HFF-Myc (cell line): ENCODE data around the gene TBRG4.
"Not testable (repeated sequence)": the region's sequence is repeated elsewhere in the genome, so short reads cannot be mapped to it uniquely, and the experiment has no call there.

Experiments used
- DNase-seq: peaks from one replicate; pipeline ENCODE4 v3.0.0-alpha.2; 2011; ENCODE audit warnings: low read depth; ENCODE audit errors: extremely low read depth
- H3K4me3 ChIP-seq: replicated peaks from 2 replicates; pipeline ENCODE4 v1.5.1; 2011; ENCODE audit warnings: low read depth, mild to moderate bottlenecking, control low read depth, low read length
- CTCF ChIP-seq: IDR thresholded peaks from 2 replicates; pipeline ENCODE4 v1.5.1; 2012; ENCODE audit warnings: mild to moderate bottlenecking, low read depth, low read length, control low read depth; ENCODE audit errors: missing control alignments

The TBRG4 gene

GRCh38 chr7:45157286-45157652 is 45.8 kb upstream of the TBRG4 start:
- no peak for DNase-seq
- no peak for TF ChIP-seq CTCF
- H3K4me3 ChIP-seq: no peak overlapping the region

GRCh38 chr7:45156516-45157272 is 45.2 kb upstream of the TBRG4 start:
- no peak overlapping the region for H3K4me3 ChIP-seq
- no peak for DNase-seq
- TF ChIP-seq CTCF: no peak

GRCh38 chr7:45155941-45156340 is 44.4 kb upstream of the TBRG4 start:
- TF ChIP-seq CTCF: no peak
- H3K4me3 ChIP-seq: no peak overlapping the region

GRCh38 chr7:45155357-45155900 is 43.9 kb upstream of the TBRG4 start:
- DNase-seq: no peak
- no peak overlapping the region for H3K4me3 ChIP-seq
- no peak for TF ChIP-seq CTCF

More at GRCh38 chr7:45155941-45156340, 44.4 kb upstream of the TBRG4 start:
- no peak for DNase-seq

- not testable (repeated sequence) for DNase-seq, H3K4me3 ChIP-seq
Observed at GRCh38 chr7:45153861-45154260, 42.4 kb upstream of the TBRG4 start.

GRCh38 chr7:45153233-45153632 is 41.7 kb upstream of the TBRG4 start:
- no peak for DNase-seq
- no peak for TF ChIP-seq CTCF
- H3K4me3 ChIP-seq: no peak overlapping the region

- DNase-seq: no peak
- TF ChIP-seq CTCF: no peak
- H3K4me3 ChIP-seq: no peak overlapping the region
Observed at GRCh38 chr7:45151967-45152366, 40.5 kb upstream of the TBRG4 start.
